ENCODE measurements around the gene DTX4. TPM values are rescaled to one million over a fixed set of nuclear protein-coding genes. Genes with fewer than 3 reads are reported as not detected.

The DTX4 gene
- total RNA-seq, 1 experiment from 2014 or later, result 7.6 TPM

DNA sequence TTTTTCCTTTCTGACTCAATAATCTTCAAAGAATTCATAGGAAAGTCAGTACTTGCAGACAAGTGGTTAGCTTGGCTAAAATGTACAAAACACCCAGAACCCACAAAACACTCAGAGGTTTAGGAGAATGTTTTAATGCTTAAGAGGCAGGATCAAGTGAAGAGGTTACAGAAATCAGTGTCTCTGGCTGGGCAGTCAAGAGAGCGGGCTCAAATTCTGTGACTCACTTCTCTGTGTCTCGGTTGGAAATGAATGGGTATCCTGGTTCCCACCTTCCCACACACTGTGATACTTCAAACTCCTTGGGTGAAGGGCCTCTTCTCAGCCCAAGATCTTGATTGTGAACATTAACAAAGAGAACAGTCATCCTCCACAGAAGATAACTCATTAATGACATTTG lies 37.0 kb downstream of the DTX4 start:
- no peaks in the 10 kb centered on the region; a peak in 2 of 4 replicates for H3K4me1 ChIP-seq (ENCODE audit: control insufficient read depth in 1 of 2, insufficient read depth in 2 of 2, low read length in 2 of 2)
- no peaks in the 10 kb centered on the region for H3K36me3 ChIP-seq (ENCODE audit: control insufficient read depth in 1 of 2, insufficient read depth in 2 of 2, low read length in 2 of 2)
- H4K20me1 ChIP-seq (ENCODE audit: insufficient read depth), result no peaks in the 10 kb centered on the region
- intact Hi-C loops (cut with micrococcal nuclease), result loop anchor here (1.0 to 2.0 kb wide), 3 partner anchors 38 to 472 kb away; no protein-coding TSS in a partner anchor
- H2AFZ ChIP-seq (ENCODE audit: low read depth, low read length, poor library complexity, severe bottlenecking), result no peak overlapping the region
- H3K27ac ChIP-seq (ENCODE audit: low read depth, low read length), result no peak overlapping the region
- no peaks in the 10 kb centered on the region for H3K79me2 ChIP-seq (ENCODE audit: insufficient read depth, low read length)
- no peaks in the 10 kb centered on the region for H3K9me2 ChIP-seq (ENCODE audit: insufficient read depth)
- TF ChIP-seq JUND (IDR thresholded peaks at IDR 0.05), result no peak
- TF ChIP-seq FOSL1 (IDR thresholded peaks at IDR 0.05; ENCODE audit: low read depth), result no peak
- TF ChIP-seq, protein P1, sequence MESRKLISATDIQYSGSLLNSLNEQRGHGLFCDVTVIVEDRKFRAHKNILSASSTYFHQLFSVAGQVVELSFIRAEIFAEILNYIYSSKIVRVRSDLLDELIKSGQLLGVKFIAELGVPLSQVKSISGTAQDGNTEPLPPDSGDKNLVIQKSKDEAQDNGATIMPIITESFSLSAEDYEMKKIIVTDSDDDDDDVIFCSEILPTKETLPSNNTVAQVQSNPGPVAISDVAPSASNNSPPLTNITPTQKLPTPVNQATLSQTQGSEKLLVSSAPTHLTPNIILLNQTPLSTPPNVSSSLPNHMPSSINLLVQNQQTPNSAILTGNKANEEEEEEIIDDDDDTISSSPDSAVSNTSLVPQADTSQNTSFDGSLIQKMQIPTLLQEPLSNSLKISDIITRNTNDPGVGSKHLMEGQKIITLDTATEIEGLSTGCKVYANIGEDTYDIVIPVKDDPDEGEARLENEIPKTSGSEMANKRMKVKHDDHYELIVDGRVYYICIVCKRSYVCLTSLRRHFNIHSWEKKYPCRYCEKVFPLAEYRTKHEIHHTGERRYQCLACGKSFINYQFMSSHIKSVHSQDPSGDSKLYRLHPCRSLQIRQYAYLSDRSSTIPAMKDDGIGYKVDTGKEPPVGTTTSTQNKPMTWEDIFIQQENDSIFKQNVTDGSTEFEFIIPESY (IDR thresholded peaks at IDR 0.05; ENCODE audit: extremely low read depth, insufficient replicate concordance, low read length), result no peak
- no peak for TF ChIP-seq POLR2A (IDR thresholded peaks at IDR 0.05; ENCODE audit: borderline replicate concordance, extremely low read depth, insufficient read depth, insufficient read length)
- no peak for TF ChIP-seq POLR2AphosphoS5 (IDR thresholded peaks at IDR 0.05; ENCODE audit: low read depth, low read length)
- TF ChIP-seq EZH2 (IDR thresholded peaks at IDR 0.05), result no peak
- no peak for TF ChIP-seq RAD21 (IDR thresholded peaks at IDR 0.05; ENCODE audit: low read depth)
- TF ChIP-seq, protein P2, sequence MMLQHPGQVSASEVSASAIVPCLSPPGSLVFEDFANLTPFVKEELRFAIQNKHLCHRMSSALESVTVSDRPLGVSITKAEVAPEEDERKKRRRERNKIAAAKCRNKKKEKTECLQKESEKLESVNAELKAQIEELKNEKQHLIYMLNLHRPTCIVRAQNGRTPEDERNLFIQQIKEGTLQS (IDR thresholded peaks at IDR 0.05), result no peak
- no peak for TF ChIP-seq EGR1 (IDR thresholded peaks at IDR 0.05; ENCODE audit: low read depth)
- no peak for TF ChIP-seq ELF1 (IDR thresholded peaks at IDR 0.05; ENCODE audit: borderline replicate concordance, low read depth)
- no peak for TF ChIP-seq ZFX (IDR thresholded peaks at IDR 0.05)
- TF ChIP-seq SP1 (IDR thresholded peaks at IDR 0.05; ENCODE audit: low read depth), result no peak
- H3K4me2 ChIP-seq (ENCODE audit: low read length), result no peak overlapping the region
- H3K9ac ChIP-seq (ENCODE audit: low read length), result no peak overlapping the region
- H3K9me3 ChIP-seq (ENCODE audit: control insufficient read depth in 1 of 2, insufficient read depth in 1 of 2, low read depth in 1 of 2, low read length in 2 of 2), result no peaks in the 10 kb centered on the region
- CTCF ChIA-PET, result no interaction called here
- H3K4me3 ChIP-seq (replicated peaks in 1 of 2; ENCODE audit: low read depth in 1 of 2, low read length in 2 of 2), result no peak overlapping the region
- H3K27me3 ChIP-seq (ENCODE audit: insufficient read depth, low read length), result no peaks in the 10 kb centered on the region
- no peak for DNase-seq (ENCODE audit: low read depth, low spot score)
- RAD21 ChIA-PET (ENCODE audit: low non-redundant PET in 1 of 2, low total read pairs in 2 of 2, uncharacterized antibody in 2 of 2, unreplicated experiment in 2 of 2), result no interaction called here
- BruUV-seq (replicated peaks), result no TSS peak
- no peak for ATAC-seq
- POLR2A ChIA-PET, result no interaction called here

Data from HCT116 (cell line).